Panc1 (cell line): ENCODE measurements around the gene POU3F1.

Source experiments
- POLR2AphosphoS5 ChIP-seq: IDR thresholded peaks from 2 replicates; pipeline ENCODE4 v1.6.1; 2012; ENCODE audit warnings: mild to moderate bottlenecking, low read depth, low read length, moderate library complexity
- SIN3A ChIP-seq: IDR thresholded peaks from 2 replicates; pipeline ENCODE4 v1.6.1; 2012; ENCODE audit warnings: low read depth, mild to moderate bottlenecking, low read length, moderate library complexity, borderline replicate concordance; ENCODE audit not compliant: insufficient read depth
- TCF7L2 ChIP-seq: IDR thresholded peaks from 2 replicates; pipeline ENCODE4 v1.6.1; 2011; ENCODE audit warnings: mild to moderate bottlenecking, low read depth, low read length, inconsistent platforms
- TF ChIP-seq, protein P1 (sequence below): fragments of 450-650 bp; IDR thresholded peaks from 2 replicates; pipeline ENCODE4 v1.5.1; 2017; ENCODE audit warnings: mild to moderate bottlenecking
- TF ChIP-seq, protein P2 (sequence below), 2 experiments: IDR thresholded peaks; 2 replicates each; pipeline ENCODE4 v1.6.1; 2011 to 2012; ENCODE audit warnings: low read depth in 2 of 2, control low read depth in 1 of 2, low read length in 1 of 2, mild to moderate bottlenecking in 1 of 2, moderate library complexity in 1 of 2; ENCODE audit not compliant: insufficient read depth in 1 of 2

DNA sequence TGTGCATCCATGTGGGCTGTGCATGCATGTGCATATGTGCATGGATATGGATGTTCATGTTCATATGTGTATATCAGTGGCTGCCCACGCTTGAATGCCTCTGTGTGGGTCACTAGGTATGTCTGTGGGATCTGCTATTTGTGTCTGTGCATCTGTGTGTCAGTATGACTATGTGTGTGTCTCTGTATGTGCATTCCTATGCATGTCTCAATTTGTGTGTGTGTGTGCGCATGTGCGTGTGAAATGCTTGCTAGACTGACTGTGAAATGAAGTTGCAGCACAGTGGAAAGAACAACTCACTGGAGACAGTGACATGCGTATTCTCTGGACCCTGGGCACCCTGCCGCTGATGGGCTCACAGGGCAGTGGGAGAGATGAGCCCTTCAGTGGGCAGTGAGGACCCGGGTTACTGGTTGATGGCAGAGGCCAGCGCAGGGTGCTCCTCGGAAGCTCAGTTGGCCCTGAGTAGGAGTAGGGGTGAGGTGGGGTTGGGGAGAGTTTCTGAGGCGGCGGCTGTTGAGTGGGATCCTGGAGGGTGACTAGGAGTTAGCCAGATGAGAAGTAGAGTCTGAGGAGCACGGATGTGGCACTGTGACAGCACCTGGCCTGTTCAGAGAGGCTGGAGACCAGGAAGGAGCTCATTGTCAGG, 43.2 kb upstream of the POU3F1 start:
- TF ChIP-seq, protein P1, sequence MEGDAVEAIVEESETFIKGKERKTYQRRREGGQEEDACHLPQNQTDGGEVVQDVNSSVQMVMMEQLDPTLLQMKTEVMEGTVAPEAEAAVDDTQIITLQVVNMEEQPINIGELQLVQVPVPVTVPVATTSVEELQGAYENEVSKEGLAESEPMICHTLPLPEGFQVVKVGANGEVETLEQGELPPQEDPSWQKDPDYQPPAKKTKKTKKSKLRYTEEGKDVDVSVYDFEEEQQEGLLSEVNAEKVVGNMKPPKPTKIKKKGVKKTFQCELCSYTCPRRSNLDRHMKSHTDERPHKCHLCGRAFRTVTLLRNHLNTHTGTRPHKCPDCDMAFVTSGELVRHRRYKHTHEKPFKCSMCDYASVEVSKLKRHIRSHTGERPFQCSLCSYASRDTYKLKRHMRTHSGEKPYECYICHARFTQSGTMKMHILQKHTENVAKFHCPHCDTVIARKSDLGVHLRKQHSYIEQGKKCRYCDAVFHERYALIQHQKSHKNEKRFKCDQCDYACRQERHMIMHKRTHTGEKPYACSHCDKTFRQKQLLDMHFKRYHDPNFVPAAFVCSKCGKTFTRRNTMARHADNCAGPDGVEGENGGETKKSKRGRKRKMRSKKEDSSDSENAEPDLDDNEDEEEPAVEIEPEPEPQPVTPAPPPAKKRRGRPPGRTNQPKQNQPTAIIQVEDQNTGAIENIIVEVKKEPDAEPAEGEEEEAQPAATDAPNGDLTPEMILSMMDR: no peak
- TF ChIP-seq, protein P2, sequence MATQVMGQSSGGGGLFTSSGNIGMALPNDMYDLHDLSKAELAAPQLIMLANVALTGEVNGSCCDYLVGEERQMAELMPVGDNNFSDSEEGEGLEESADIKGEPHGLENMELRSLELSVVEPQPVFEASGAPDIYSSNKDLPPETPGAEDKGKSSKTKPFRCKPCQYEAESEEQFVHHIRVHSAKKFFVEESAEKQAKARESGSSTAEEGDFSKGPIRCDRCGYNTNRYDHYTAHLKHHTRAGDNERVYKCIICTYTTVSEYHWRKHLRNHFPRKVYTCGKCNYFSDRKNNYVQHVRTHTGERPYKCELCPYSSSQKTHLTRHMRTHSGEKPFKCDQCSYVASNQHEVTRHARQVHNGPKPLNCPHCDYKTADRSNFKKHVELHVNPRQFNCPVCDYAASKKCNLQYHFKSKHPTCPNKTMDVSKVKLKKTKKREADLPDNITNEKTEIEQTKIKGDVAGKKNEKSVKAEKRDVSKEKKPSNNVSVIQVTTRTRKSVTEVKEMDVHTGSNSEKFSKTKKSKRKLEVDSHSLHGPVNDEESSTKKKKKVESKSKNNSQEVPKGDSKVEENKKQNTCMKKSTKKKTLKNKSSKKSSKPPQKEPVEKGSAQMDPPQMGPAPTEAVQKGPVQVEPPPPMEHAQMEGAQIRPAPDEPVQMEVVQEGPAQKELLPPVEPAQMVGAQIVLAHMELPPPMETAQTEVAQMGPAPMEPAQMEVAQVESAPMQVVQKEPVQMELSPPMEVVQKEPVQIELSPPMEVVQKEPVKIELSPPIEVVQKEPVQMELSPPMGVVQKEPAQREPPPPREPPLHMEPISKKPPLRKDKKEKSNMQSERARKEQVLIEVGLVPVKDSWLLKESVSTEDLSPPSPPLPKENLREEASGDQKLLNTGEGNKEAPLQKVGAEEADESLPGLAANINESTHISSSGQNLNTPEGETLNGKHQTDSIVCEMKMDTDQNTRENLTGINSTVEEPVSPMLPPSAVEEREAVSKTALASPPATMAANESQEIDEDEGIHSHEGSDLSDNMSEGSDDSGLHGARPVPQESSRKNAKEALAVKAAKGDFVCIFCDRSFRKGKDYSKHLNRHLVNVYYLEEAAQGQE (IDR thresholded peaks at IDR 0.05; ENCODE audit: insufficient read depth in 1 of 2, low read depth in 2 of 2, low read length in 1 of 2): no peak
- TF ChIP-seq TCF7L2 (no peak), POLR2AphosphoS5 (no peak), SIN3A (no peak)
